Measurements from ENCODE around the gene FOXJ2. TPM values are rescaled to one million over a fixed set of nuclear protein-coding genes. Genes with fewer than 3 reads are reported as not detected.
A peak's percentile ranks its signal among the peaks of the same experiment; 100 is the strongest.
"Not testable (repeated sequence)": the region's sequence is repeated elsewhere in the genome, so short reads cannot be mapped to it uniquely, and the experiment has no call there.

FOXJ2 gene
- total and polyA plus RNA-seq, 7 experiments from 2014 or later, result 11.2 to 30.2 (median 24.0) TPM

DNA sequence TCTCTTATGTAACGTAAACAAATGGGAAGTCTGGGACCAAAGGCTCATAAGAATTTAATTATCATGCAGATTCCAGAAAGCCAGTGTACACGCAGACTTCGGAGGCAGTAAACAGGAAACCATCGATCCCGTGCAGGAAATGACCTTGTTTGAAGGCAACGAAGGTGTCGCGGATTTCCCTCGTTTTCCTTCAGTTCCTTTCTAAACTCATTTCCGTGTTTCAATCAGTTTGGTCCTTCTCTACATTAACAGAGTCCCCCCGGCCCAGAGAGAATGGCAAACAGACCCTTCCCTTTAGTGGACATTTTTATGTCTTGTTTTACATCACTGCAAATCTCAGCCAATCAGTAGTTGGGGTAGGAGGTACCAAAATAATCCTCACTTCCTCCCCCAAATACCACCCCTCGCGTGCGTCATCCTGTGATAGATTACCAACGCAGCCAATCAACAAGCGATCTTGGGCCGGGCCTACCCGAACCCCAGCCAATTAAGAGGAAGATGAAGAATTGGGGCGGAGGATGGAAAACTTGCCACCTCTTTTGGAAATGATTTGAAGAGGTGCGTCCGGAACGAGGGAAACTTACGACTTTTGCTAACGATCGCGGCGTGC lies 6.1 kb upstream of the FOXJ2 start:
- Mint-ChIP-seq H3K9me3 (peaks cover 0 to 9% (median 0%) of the 10 kb centered on the region in 11 donors), H3K27ac (peak overlapping the region; percentile 96 to 100 (median 99)), H3K27me3 (peaks cover 0 to 2% (median 0%) of the 10 kb centered on the region in 5 donors), H3K4me3 (peak overlapping the region; percentile 89 to 100 (median 96)), H3K36me3 (peaks cover 0 to 9% (median 0%) of the 10 kb centered on the region in 5 donors), H3K4me1 (peaks cover 5 to 36% (median 13%) of the 10 kb centered on the region in 7 donors)
- Histone ChIP-seq H3K27me3 (ENCODE audit: control insufficient read depth in 2 of 2, insufficient read depth in 2 of 2, low read length in 2 of 2) (no peaks in the 10 kb centered on the region), H3K4me3 (ENCODE audit: low read length) (peak overlapping the region; percentile 79), H3K4me1 (ENCODE audit: control insufficient read depth in 2 of 2, insufficient read depth in 2 of 2, low read length in 2 of 2) (peaks cover 5 to 8% of the 10 kb centered on the region in 2 donors), H3K9me3 (ENCODE audit: control insufficient read depth in 2 of 3, low read length in 3 of 3) (no peaks in the 10 kb centered on the region), H3K27ac (ENCODE audit: low read depth, low read length) (peak overlapping the region; percentile 99), H3K36me3 (ENCODE audit: control insufficient read depth in 2 of 3, insufficient read depth in 3 of 3, low read length in 3 of 3) (peaks cover 0 to 3% (median 0%) of the 10 kb centered on the region in 3 experiments)
- ATAC-seq, result peak; percentile 96
- CTCF ChIA-PET, result interaction anchor here (1.1 to 3.0 kb wide), 4 partner anchors 9 to 93 kb away, joined by 3 to 10 read pairs (median 6); no protein-coding TSS in a partner anchor
- peak; percentile 74 to 99 (median 98) for DNase-seq
- intact Hi-C loops (cut with micrococcal nuclease), result loop anchor here (1.0 to 5.0 kb wide), 14 partner anchors 8 to 1534 kb away; partner anchors contain the start of genes NECAP1 (in 2 of the 2), MRPL51 (in 1 of the 2), NCAPD2 (in 1 of the 2) and PEX5 (in 1 of the 2)
- POLR2A ChIA-PET, result interaction anchor here (0.7 to 2.2 kb wide), 20 partner anchors 11 to 217 kb away, joined by 3 to 50 read pairs (median 6); partner anchors contain the start of gene SLC2A3

DNA sequence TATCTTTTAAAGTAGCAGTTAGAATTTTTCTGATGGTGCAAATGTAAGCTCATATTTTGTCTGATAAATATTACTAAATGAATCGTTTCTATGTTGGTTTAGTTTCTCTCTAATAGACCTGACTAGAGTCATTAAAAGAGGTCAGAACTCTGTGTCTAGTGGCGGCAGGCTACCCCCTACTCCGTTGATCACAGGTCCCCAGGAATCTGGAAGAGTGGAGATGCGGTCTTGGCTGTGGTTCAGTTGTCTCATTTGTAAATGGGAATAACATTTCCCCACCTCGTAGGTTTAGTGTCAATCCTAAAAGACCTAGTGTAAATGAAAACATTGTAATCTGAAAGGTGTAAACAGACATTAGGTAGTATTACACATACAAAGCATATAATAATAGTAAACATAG lies 4.7 kb upstream of the FOXJ2 start:
- H3K36me3 ChIP-seq (ENCODE audit: control insufficient read depth in 2 of 3, insufficient read depth in 3 of 3, low read length in 3 of 3), result peaks cover 0 to 6% (median 0%) of the 10 kb centered on the region in 3 experiments
- Mint-ChIP-seq H3K36me3 (peaks cover 0 to 9% (median 0%) of the 10 kb centered on the region in 5 donors), H3K9me3 (peaks cover 0 to 9% (median 0%) of the 10 kb centered on the region in 11 donors), H3K4me1 (peaks cover 9 to 42% (median 18%) of the 10 kb centered on the region in 7 donors), H3K27ac (peak overlapping the region; percentile 87 to 100 (median 99)), H3K27me3 (peaks cover 0 to 2% (median 0%) of the 10 kb centered on the region in 5 donors), H3K4me3 (peak overlapping the region; percentile 89 to 100 (median 96))
- POLR2A ChIA-PET, result interaction anchor here (1.0 to 2.2 kb wide), 19 partner anchors 10 to 216 kb away, joined by 3 to 50 read pairs (median 7); partner anchors contain the start of gene SLC2A3
- peak overlapping the region; percentile 79 for H3K4me3 ChIP-seq (ENCODE audit: low read length)
- CTCF ChIA-PET, result interaction anchor here (0.7 to 3.0 kb wide), 7 partner anchors 10 to 95 kb away, joined by 3 to 12 read pairs (median 5); no protein-coding TSS in a partner anchor
- intact Hi-C loops (cut with micrococcal nuclease), result loop anchor here (2.0 to 5.0 kb wide), 3 partner anchors 387 to 1536 kb away; partner anchors contain the start of genes MRPL51 (in 1 of the 2), NCAPD2 (in 1 of the 2) and PEX5 (in 1 of the 2)
- H3K27ac ChIP-seq (ENCODE audit: low read depth, low read length), result peak overlapping the region; percentile 99
- ATAC-seq, result no peak
- DNase-seq, result no peak
- H3K27me3 ChIP-seq (ENCODE audit: control insufficient read depth in 2 of 2, insufficient read depth in 2 of 2, low read length in 2 of 2), result no peaks in the 10 kb centered on the region
- no peaks in the 10 kb centered on the region for H3K9me3 ChIP-seq (ENCODE audit: control insufficient read depth in 2 of 3, low read length in 3 of 3)
- H3K4me1 ChIP-seq (ENCODE audit: control insufficient read depth in 2 of 2, insufficient read depth in 2 of 2, low read length in 2 of 2), result peaks cover 8 to 9% of the 10 kb centered on the region in 2 donors

DNA sequence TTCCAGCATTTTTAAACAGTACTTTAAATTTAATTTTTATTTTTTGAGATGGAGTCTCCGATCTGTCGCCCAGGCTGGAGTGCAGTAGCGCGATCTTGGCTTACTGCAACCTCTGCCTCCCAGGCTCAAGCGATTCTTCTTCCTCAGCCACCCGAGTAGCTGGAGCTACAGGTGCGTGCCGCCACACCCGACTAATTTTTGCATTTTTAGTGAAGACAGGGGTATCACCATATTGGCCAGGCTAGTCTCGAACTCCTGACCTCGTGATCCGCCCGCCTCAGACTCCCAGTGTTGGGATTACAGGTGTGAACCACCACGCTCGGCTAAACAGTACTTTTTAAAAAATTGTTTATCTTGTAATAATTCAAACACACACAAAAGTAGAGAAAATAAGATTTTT lies 4.2 kb upstream of the FOXJ2 start:
- no peaks in the 10 kb centered on the region for H3K27me3 ChIP-seq (ENCODE audit: control insufficient read depth in 2 of 2, insufficient read depth in 2 of 2, low read length in 2 of 2)
- CTCF ChIA-PET, result interaction anchor here (0.7 to 3.0 kb wide), 5 partner anchors 11 to 95 kb away, joined by 3 to 10 read pairs (median 4); no protein-coding TSS in a partner anchor
- POLR2A ChIA-PET, result interaction anchor here (1.3 to 2.2 kb wide), 10 partner anchors 9 to 215 kb away, joined by 3 to 50 read pairs (median 8); no protein-coding TSS in a partner anchor
- Mint-ChIP-seq H3K27ac (peak overlapping the region in 4 of 9 donors; percentile 6 to 100 (median 100)), H3K4me3 (peak overlapping the region in 8 of 10 donors; percentile 17 to 96 (median 46)), H3K27me3 (peaks cover 0 to 2% (median 0%) of the 10 kb centered on the region in 5 donors), H3K9me3 (peaks cover 0 to 9% (median 0%) of the 10 kb centered on the region in 11 donors), H3K36me3 (peaks cover 0 to 9% (median 0%) of the 10 kb centered on the region in 5 donors), H3K4me1 (peaks cover 11 to 45% (median 20%) of the 10 kb centered on the region in 7 donors)
- H3K36me3 ChIP-seq (ENCODE audit: control insufficient read depth in 2 of 3, insufficient read depth in 3 of 3, low read length in 3 of 3), result peaks cover 0 to 9% (median 0%) of the 10 kb centered on the region in 3 experiments
- ATAC-seq (no peak), DNase-seq (no peak)
- no peak overlapping the region for H3K27ac ChIP-seq (ENCODE audit: low read depth, low read length)
- peaks cover 8 to 11% of the 10 kb centered on the region in 2 donors for H3K4me1 ChIP-seq (ENCODE audit: control insufficient read depth in 2 of 2, insufficient read depth in 2 of 2, low read length in 2 of 2)
- H3K9me3 ChIP-seq (ENCODE audit: control insufficient read depth in 2 of 3, low read length in 3 of 3), result no peaks in the 10 kb centered on the region
- H3K4me3 ChIP-seq (ENCODE audit: low read length), result no peak overlapping the region
- intact Hi-C loops (cut with micrococcal nuclease), result loop anchor here in 1 of 2 donors (5.0 kb wide), 1 partner anchor 1536 kb away; the partner anchor contains the start of genes MRPL51 and NCAPD2

DNA sequence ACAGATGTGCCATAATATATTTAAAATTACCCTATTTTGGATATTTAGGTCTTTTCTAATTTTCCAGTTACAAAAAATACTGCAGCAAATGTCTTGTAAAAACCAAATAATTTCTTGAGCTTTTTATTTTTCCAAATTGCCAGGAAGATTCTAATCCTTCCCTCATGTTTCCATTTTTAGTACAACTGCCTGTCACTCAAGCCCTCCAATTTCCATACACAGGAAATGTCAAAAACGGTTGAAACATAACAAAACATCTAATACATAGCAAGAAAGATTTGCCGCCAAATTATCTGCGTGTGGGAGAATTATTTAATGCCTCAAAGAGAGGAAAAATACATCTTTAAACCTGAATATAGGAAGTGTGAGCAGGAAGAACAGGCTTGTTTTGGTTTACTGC lies 2.3 kb upstream of the FOXJ2 start:
- H3K27me3 Mint-ChIP-seq, result peaks cover 0 to 2% (median 0%) of the 10 kb centered on the region in 5 donors
- peaks cover 26 to 30% of the 10 kb centered on the region in 2 donors for H3K4me1 ChIP-seq (ENCODE audit: control insufficient read depth in 2 of 2, insufficient read depth in 2 of 2, low read length in 2 of 2)

DNA sequence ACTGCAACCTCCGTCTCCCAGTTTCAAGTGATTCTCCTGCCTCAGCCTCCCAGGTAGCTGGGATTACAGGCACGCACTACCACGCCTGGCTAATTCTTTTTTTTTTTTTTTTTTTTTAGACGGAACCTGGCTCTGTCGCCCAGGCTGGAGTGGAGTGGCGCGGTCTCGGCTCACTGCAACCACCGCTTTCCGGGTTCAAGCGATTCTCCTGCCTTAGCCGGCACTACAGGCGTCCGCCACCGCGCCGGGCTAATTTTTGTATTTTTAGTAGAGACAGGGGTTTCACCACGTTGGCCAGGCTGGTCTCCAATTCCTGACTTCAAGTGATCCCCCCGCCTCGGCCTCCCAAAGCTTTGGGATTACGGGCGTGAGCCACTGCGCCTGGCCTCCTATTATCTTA lies 1.5 kb upstream of the FOXJ2 start:
- H3K27ac ChIP-seq (ENCODE audit: low read depth, low read length); H3K27me3 ChIP-seq (ENCODE audit: control insufficient read depth in 2 of 2, insufficient read depth in 2 of 2, low read length in 2 of 2); H3K4me3 ChIP-seq (ENCODE audit: low read length); H3K9me3 Mint-ChIP-seq; H3K36me3 ChIP-seq (ENCODE audit: control insufficient read depth in 2 of 3, insufficient read depth in 3 of 3, low read length in 3 of 3); DNase-seq; H3K36me3 Mint-ChIP-seq; H3K9me3 ChIP-seq (ENCODE audit: control insufficient read depth in 2 of 3, low read length in 3 of 3); ATAC-seq; H3K27me3 Mint-ChIP-seq: not testable (repeated sequence)
- peaks cover 28 to 32% of the 10 kb centered on the region in 2 donors for H3K4me1 ChIP-seq (ENCODE audit: control insufficient read depth in 2 of 2, insufficient read depth in 2 of 2, low read length in 2 of 2)
- ChIA-PET POLR2A (interaction anchor here (0.9 to 16.4 kb wide), 2 partner anchors 48 to 391 kb away, joined by 3 to 178 read pairs; partner anchors contain the start of gene NECAP1), CTCF (interaction anchor here (1.4 kb wide), 1 partner anchor 48 kb away, joined by 6 read pairs; no protein-coding TSS in a partner anchor)
- H3K4me3 Mint-ChIP-seq, result peak overlapping the region in 6 of 10 donors; percentile 71 to 90 (median 82)
- H3K4me1 Mint-ChIP-seq, result peaks cover 36 to 61% (median 44%) of the 10 kb centered on the region in 7 donors
- intact Hi-C loops (cut with micrococcal nuclease), result loop anchor here in 1 of 2 donors (5.0 kb wide), 1 partner anchor 666 kb away; the partner anchor contains the start of gene RIMKLB
- H3K27ac Mint-ChIP-seq, result peak overlapping the region in 4 of 9 donors; percentile 56 to 94 (median 80)

More for the DNA sequence above, 2.3 kb upstream of the FOXJ2 start:
- H3K36me3 Mint-ChIP-seq, result peaks cover 0 to 9% (median 2%) of the 10 kb centered on the region in 5 donors
- ChIA-PET POLR2A (no interaction called here), CTCF (interaction anchor here (1.4 kb wide), 1 partner anchor 48 kb away, joined by 6 read pairs; no protein-coding TSS in a partner anchor)
- DNase-seq, result no peak
- no peaks in the 10 kb centered on the region for H3K9me3 ChIP-seq (ENCODE audit: control insufficient read depth in 2 of 3, low read length in 3 of 3)
- H3K27ac ChIP-seq (ENCODE audit: low read depth, low read length), result no peak overlapping the region
- no peak overlapping the region for H3K4me3 Mint-ChIP-seq
- peaks cover 0 to 9% (median 0%) of the 10 kb centered on the region in 3 experiments for H3K36me3 ChIP-seq (ENCODE audit: control insufficient read depth in 2 of 3, insufficient read depth in 3 of 3, low read length in 3 of 3)
- H3K4me1 Mint-ChIP-seq, result peaks cover 28 to 55% (median 37%) of the 10 kb centered on the region in 7 donors
- H3K4me3 ChIP-seq (ENCODE audit: low read length), result no peak overlapping the region
- ATAC-seq, result no peak
- peaks cover 0 to 9% (median 0%) of the 10 kb centered on the region in 11 donors for H3K9me3 Mint-ChIP-seq
- H3K27ac Mint-ChIP-seq, result peak overlapping the region in 2 of 9 donors; percentile 14
- intact Hi-C loops (cut with micrococcal nuclease), result loop anchor here in 1 of 2 donors (5.0 kb wide), 1 partner anchor 667 kb away; the partner anchor contains the start of gene RIMKLB
- no peaks in the 10 kb centered on the region for H3K27me3 ChIP-seq (ENCODE audit: control insufficient read depth in 2 of 2, insufficient read depth in 2 of 2, low read length in 2 of 2)

DNA sequence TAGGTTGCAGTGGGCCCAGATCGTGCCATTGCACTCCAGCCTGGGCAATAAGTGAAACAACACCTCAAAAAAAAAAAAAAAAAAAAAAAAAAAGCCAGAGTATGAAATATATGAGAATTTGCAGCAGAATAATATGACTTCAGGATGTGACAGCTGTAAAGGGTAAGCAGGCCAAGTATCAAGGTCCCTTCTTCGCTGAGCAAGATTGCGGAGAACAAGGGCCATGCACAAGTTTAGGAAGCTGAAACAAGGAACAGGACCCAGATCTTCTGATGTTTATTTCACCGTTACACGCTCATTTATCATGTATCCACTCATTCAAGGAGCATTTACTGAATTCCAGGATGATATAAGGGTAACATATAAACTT lies 659 bp upstream of the FOXJ2 start:
- peak overlapping the region; percentile 77 to 98 (median 94) for H3K27ac Mint-ChIP-seq
- no peak for ATAC-seq
- Histone ChIP-seq H3K27me3 (ENCODE audit: control insufficient read depth in 2 of 2, insufficient read depth in 2 of 2, low read length in 2 of 2) (no peaks in the 10 kb centered on the region), H3K36me3 (ENCODE audit: control insufficient read depth in 2 of 3, insufficient read depth in 3 of 3, low read length in 3 of 3) (peaks cover 0 to 9% (median 0%) of the 10 kb centered on the region in 3 experiments), H3K9me3 (ENCODE audit: control insufficient read depth in 2 of 3, low read length in 3 of 3) (no peaks in the 10 kb centered on the region), H3K27ac (ENCODE audit: low read depth, low read length) (peak overlapping the region; percentile 100), H3K4me1 (ENCODE audit: control insufficient read depth in 2 of 2, insufficient read depth in 2 of 2, low read length in 2 of 2) (peaks cover 35 to 36% of the 10 kb centered on the region in 2 donors), H3K4me3 (ENCODE audit: low read length) (peak overlapping the region; percentile 71)
- H3K36me3 Mint-ChIP-seq, result peaks cover 0 to 2% (median 0%) of the 10 kb centered on the region in 5 donors
- H3K4me3 Mint-ChIP-seq, result peak overlapping the region; percentile 71 to 90 (median 87)
- intact Hi-C loops (cut with micrococcal nuclease), result loop anchor here (1.0 to 5.0 kb wide), 5 partner anchors 14 to 843 kb away; partner anchors contain the start of genes NECAP1 (in 2 of the 2), PEX5 (in 1 of the 2) and RIMKLB (in 1 of the 2)
- peaks cover 43 to 61% (median 45%) of the 10 kb centered on the region in 7 donors for H3K4me1 Mint-ChIP-seq
- peaks cover 0 to 3% (median 0%) of the 10 kb centered on the region in 11 donors for H3K9me3 Mint-ChIP-seq
- DNase-seq, result peak in 3 of 9 donors; percentile 32 to 38 (median 37)
- CTCF ChIA-PET, result no interaction called here
- POLR2A ChIA-PET, result interaction anchor here (0.7 to 16.4 kb wide), 7 partner anchors 14 to 392 kb away, joined by 3 to 178 read pairs (median 3); partner anchors contain the start of genes NECAP1 and SLC2A3
- peaks cover 0 to 2% (median 0%) of the 10 kb centered on the region in 5 donors for H3K27me3 Mint-ChIP-seq

Data from naive thymus-derived CD4-positive, alpha-beta T cell (primary cell).